Small intestine (tissue), 7 donors: ENCODE results near the gene CAMK2A. TPM values are rescaled to one million over a fixed set of nuclear protein-coding genes. Genes with fewer than 3 reads are reported as not detected.

Source experiments
- DNase-seq, 2 donors: peaks; one replicate each; pipeline versions ENCODE4 v3.0.0 to v3.0.0-alpha.2; 2013
- FAIRE-seq: peaks from 2 replicates; lab custom pipeline; 2012; peaks lifted over from hg19 to GRCh38; lab: Jason Lieb, UNC
- H3K27ac ChIP-seq, 3 donors: one replicate each; pipeline ENCODE4 v1.5.1; 2013; ENCODE audit warnings: low read length in 2 of 3, mild to moderate bottlenecking in 2 of 3, control low read depth in 1 of 3, inconsistent platforms in 1 of 3, low read depth in 1 of 3, moderate library complexity in 1 of 3
- H3K27me3 ChIP-seq, 3 donors: one replicate each; pipeline ENCODE4 v1.6.1; 2013; ENCODE audit warnings: low read length in 3 of 3, inconsistent platforms in 1 of 3; ENCODE audit not compliant: control insufficient read depth in 3 of 3, insufficient read depth in 3 of 3
- H3K36me3 ChIP-seq, 3 donors: one replicate each; pipeline ENCODE4 v1.6.1; 2013; ENCODE audit warnings: low read length in 3 of 3, inconsistent platforms in 1 of 3, low read depth in 1 of 3, mild to moderate bottlenecking in 1 of 3, moderate library complexity in 1 of 3; ENCODE audit not compliant: control insufficient read depth in 3 of 3, insufficient read depth in 2 of 3
- H3K4me1 ChIP-seq, 3 donors: one replicate each; pipeline ENCODE4 v1.6.1; 2013; ENCODE audit warnings: low read length in 2 of 3, inconsistent platforms in 1 of 3, low read depth in 1 of 3, mild to moderate bottlenecking in 1 of 3, moderate library complexity in 1 of 3; ENCODE audit not compliant: control insufficient read depth in 3 of 3, insufficient read depth in 2 of 3
- H3K4me3 ChIP-seq, 3 donors: one replicate each; pipeline ENCODE4 v1.5.1; 2013; ENCODE audit warnings: low read length in 3 of 3, control low read depth in 1 of 3, inconsistent platforms in 1 of 3, low read depth in 1 of 3, mild to moderate bottlenecking in 1 of 3, moderate library complexity in 1 of 3
- H3K9me3 ChIP-seq, 2 donors: one replicate each; pipeline ENCODE4 v1.6.1; 2013; ENCODE audit warnings: low read depth in 1 of 2, low read length in 1 of 2; ENCODE audit not compliant: control insufficient read depth in 2 of 2, insufficient read depth in 1 of 2
- WGBS, 3 donors: extraction: QIAGEN DNeasy Blood & Tissue Kit; methylation state at CpG; one replicate each; pipeline ENCODE4 v1.1.7; 2013; 5-methylcytosine and 5-hydroxymethylcytosine counted together
- polyA plus RNA-seq, 4 donors: library from polyadenylated mRNA; stranded (reverse) in 3 of 4; unstranded in 1 of 4; fragments of 200-250 nt in 3 of 4; fragments of 120-200 nt in 1 of 4; gene quantifications; one replicate each; pipeline versions ENCODE4 v1.2.1 to v1.2.3, GENCODE V29; 2013
- donor health status: healthy with polysubstance abuse.
- donor health status: control.
- donor health status: control.
- donor health status: Bipolar disorder and iron deficiency.
- donor health status: healthy.

CAMK2A gene
- polyA plus RNA-seq, 4 donors = 0.46 to 0.52 TPM; not detected in 2

GRCh38 chr5:150328515-150328914, 38.9 kb upstream of the CAMK2A start:
- no peak for FAIRE-seq
- no peak overlapping the region for H3K27ac ChIP-seq
- 90 to 94% (median 93%) methylated on average over 2 of the region's 2 CpGs for WGBS, 3 donors

GRCh38 chr5:150327139-150327538, 37.6 kb upstream of the CAMK2A start:
- FAIRE-seq (no peak), DNase-seq (no peak)
- Histone ChIP-seq H3K36me3 (no peaks in the 10 kb centered on the region), H3K4me3 (no peak overlapping the region), H3K27ac (no peak overlapping the region), H3K27me3 (no peaks in the 10 kb centered on the region), H3K9me3 (no peaks in the 10 kb centered on the region), H3K4me1 (no peaks in the 10 kb centered on the region)
- 72 to 81% (median 79%) methylated on average over 3 of the region's 3 CpGs for WGBS, 3 donors

More at GRCh38 chr5:150328515-150328914, 38.9 kb upstream of the CAMK2A start:
- no peak overlapping the region for H3K4me3 ChIP-seq
- DNase-seq = no peak
- H3K36me3 ChIP-seq = no peaks in the 10 kb centered on the region
- no peaks in the 10 kb centered on the region for H3K4me1 ChIP-seq
- no peaks in the 10 kb centered on the region for H3K27me3 ChIP-seq
- H3K9me3 ChIP-seq = no peaks in the 10 kb centered on the region

GRCh38 chr5:150326707-150327106, 37.1 kb upstream of the CAMK2A start:
- H3K9me3 ChIP-seq = no peaks in the 10 kb centered on the region
- H3K27ac ChIP-seq = no peak overlapping the region
- no peak for DNase-seq
- H3K4me3 ChIP-seq = no peak overlapping the region
- H3K36me3 ChIP-seq = no peaks in the 10 kb centered on the region
- H3K27me3 ChIP-seq = no peaks in the 10 kb centered on the region
- no peaks in the 10 kb centered on the region for H3K4me1 ChIP-seq
- WGBS, 3 donors = 44 to 59% (median 58%) methylated on average over 2 of the region's 2 CpGs
- no peak for FAIRE-seq

GRCh38 chr5:150325426-150325825, 35.9 kb upstream of the CAMK2A start:
- FAIRE-seq = no peak
- DNase-seq = no peak
- Histone ChIP-seq H3K9me3 (no peaks in the 10 kb centered on the region), H3K36me3 (no peaks in the 10 kb centered on the region), H3K4me3 (no peak overlapping the region), H3K27me3 (no peaks in the 10 kb centered on the region), H3K27ac (no peak overlapping the region), H3K4me1 (no peaks in the 10 kb centered on the region)
- WGBS, 3 donors = 61 to 82% (median 76%) methylated on average over 4 of the region's 4 CpGs

- DNase-seq = no peak
- WGBS, 3 donors = 66 to 85% (median 71%) methylated on average over 8 of the region's 8 CpGs
- no peak for FAIRE-seq
- no peaks in the 10 kb centered on the region for H3K4me1 ChIP-seq
- no peaks in the 10 kb centered on the region for H3K36me3 ChIP-seq
- no peak overlapping the region for H3K27ac ChIP-seq
- H3K9me3 ChIP-seq = no peaks in the 10 kb centered on the region
- no peaks in the 10 kb centered on the region for H3K27me3 ChIP-seq
- no peak overlapping the region for H3K4me3 ChIP-seq
Observed at GRCh38 chr5:150323819-150324218, 34.2 kb upstream of the CAMK2A start.

DNA sequence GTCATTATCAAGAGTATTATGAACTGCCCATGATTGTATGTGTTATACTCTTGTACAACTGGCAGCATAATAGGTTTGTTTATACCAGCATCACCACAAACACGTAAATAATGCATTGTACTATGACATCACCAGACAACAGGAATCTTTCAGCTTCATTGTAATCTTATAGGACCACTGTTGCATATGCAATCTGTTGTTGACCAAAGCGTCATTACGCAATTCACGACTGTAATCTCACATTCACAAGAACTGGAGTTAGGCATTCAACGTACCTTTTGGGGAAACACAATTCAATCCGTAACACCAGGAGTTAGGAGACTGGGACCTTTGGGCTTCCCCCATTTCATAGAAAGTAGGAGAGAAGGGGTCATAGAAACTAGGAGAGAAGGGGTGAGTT, 33.5 kb upstream of the CAMK2A start:
- DNase-seq = no peak
- WGBS, 3 donors = 77 to 87% (median 80%) methylated on average over 6 of the region's 6 CpGs
- Histone ChIP-seq H3K27me3 (no peaks in the 10 kb centered on the region), H3K4me1 (no peaks in the 10 kb centered on the region), H3K9me3 (no peaks in the 10 kb centered on the region), H3K27ac (no peak overlapping the region), H3K36me3 (no peaks in the 10 kb centered on the region), H3K4me3 (no peak overlapping the region)
- no peak for FAIRE-seq

- H3K4me3 ChIP-seq = no peak overlapping the region
- no peaks in the 10 kb centered on the region for H3K4me1 ChIP-seq
- FAIRE-seq (no peak), DNase-seq (no peak)
- H3K27ac ChIP-seq = no peak overlapping the region
- no peaks in the 10 kb centered on the region for H3K36me3 ChIP-seq
- H3K27me3 ChIP-seq = no peaks in the 10 kb centered on the region
- no peaks in the 10 kb centered on the region for H3K9me3 ChIP-seq
Observed at GRCh38 chr5:150322202-150322601, 32.6 kb upstream of the CAMK2A start.

- Histone ChIP-seq H3K36me3 (no peaks in the 10 kb centered on the region), H3K27me3 (no peaks in the 10 kb centered on the region), H3K9me3 (no peaks in the 10 kb centered on the region), H3K4me1 (no peaks in the 10 kb centered on the region), H3K4me3 (no peak overlapping the region), H3K27ac (no peak overlapping the region)
- DNase-seq (no peak), FAIRE-seq (no peak)
- 86 to 94% (median 89%) methylated on average over 1 of the region's 1 CpG for WGBS, 3 donors
Observed at GRCh38 chr5:150321784-150322183, 32.2 kb upstream of the CAMK2A start.

DNA sequence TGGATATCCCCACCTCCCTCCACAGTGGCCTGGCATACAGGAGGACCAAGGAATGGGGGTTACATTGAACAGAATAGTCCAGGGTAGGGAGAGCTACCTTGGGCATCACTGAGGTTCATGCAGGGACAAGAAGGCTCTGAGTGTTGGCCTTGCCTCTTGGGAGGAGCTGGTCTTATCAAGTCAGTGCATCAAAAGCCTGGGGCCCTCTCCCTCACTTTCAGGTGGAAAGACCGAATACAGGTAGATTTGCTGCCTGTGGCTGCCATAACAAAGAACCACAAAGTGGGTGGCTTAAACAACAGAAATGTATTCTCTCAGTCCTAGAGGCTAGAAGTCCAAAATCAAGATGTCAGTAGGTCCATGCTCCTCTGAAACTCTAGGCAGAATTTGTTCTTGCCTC, 31.6 kb upstream of the CAMK2A start:
- no peak for DNase-seq
- FAIRE-seq = no peak
- Histone ChIP-seq H3K4me3 (no peak overlapping the region), H3K27ac (no peak overlapping the region), H3K4me1 (no peaks in the 10 kb centered on the region), H3K27me3 (no peaks in the 10 kb centered on the region), H3K9me3 (no peaks in the 10 kb centered on the region), H3K36me3 (no peaks in the 10 kb centered on the region)
- 76 to 89% (median 78%) methylated on average over 1 of the region's 1 CpG for WGBS, 3 donors
